ENCODE data around the gene IPO11. TPM values are rescaled to one million over a fixed set of nuclear protein-coding genes. Genes with fewer than 3 reads are reported as not detected.

Gene IPO11
- total RNA-seq, 2 experiments from 2014 or later, result 59.7 to 61.2 TPM

Other genes with a start within 250 kb of the IPO11 start
- gene KIF2A, start 106.6 kb upstream of the IPO11 start, total RNA-seq, result 100 to 1,000 TPM; 251 to 257 TPM
- 10 to 100 TPM; 51.3 to 59.1 TPM for gene DIMT1, start 8.9 kb upstream of the IPO11 start, total RNA-seq
- gene LRRC70, start 166.1 kb downstream of the IPO11 start, total RNA-seq, result under 1 TPM; 0.34 to 0.45 TPM